H1 (cell line): ENCODE data around the gene ADAMTS17. TPM values are rescaled to one million over a fixed set of nuclear protein-coding genes. Genes with fewer than 3 reads are reported as not detected.

ENCODE experiments used
- CTCF ChIA-PET: fragments of 300-600 bp; sonication (Branson Sonifier 250); formaldehyde crosslinking; loops from one replicate; lab custom pipeline; 2021; ENCODE audit not compliant: partially characterized antibody; lab: Charles Lee
- POLR2A ChIA-PET: fragments of 300-600 bp; sonication (Branson Sonifier 250); formaldehyde crosslinking; loops from one replicate; lab custom pipeline; 2021; ENCODE audit warnings: inconsistent platforms; ENCODE audit not compliant: partially characterized antibody; lab: Charles Lee
- DNase-seq, 2 experiments: peaks; one replicate each; pipeline versions ENCODE4 v3.0.0 to v3.0.0-alpha.2; 2010 to 2022; ENCODE audit warnings: low spot score in 2 of 2, low read depth in 1 of 2, mixed read lengths in 1 of 2
- FAIRE-seq: peaks from 2 replicates; lab custom pipeline; 2011; peaks lifted over from hg19 to GRCh38; lab: Jason Lieb, UNC
- H2AFZ ChIP-seq: 2 replicates; pipeline ENCODE4 v1.8.1; 2012; ENCODE audit warnings: low read length, inconsistent platforms
- H2AK5ac ChIP-seq: 2 replicates; pipeline ENCODE4 v1.6.1; 2013; ENCODE audit warnings: low read depth, low read length
- H2BK120ac ChIP-seq: replicated peaks from 2 replicates; pipeline ENCODE3; 2013; ENCODE audit warnings: low read depth, low read length, inconsistent platforms
- H2BK12ac ChIP-seq: 2 replicates; pipeline ENCODE4 v1.6.1; 2013; ENCODE audit warnings: low read depth, low read length
- H2BK15ac ChIP-seq: 2 replicates; pipeline ENCODE4 v1.6.1; 2013; ENCODE audit warnings: low read length
- H2BK20ac ChIP-seq: 2 replicates; pipeline ENCODE4 v1.6.1; 2013; ENCODE audit warnings: low read length
- H2BK5ac ChIP-seq: 2 replicates; pipeline ENCODE4 v1.6.1; 2013; ENCODE audit warnings: low read depth, low read length
- H3K14ac ChIP-seq: 2 replicates; pipeline ENCODE4 v1.6.1; 2013; ENCODE audit warnings: inconsistent platforms; ENCODE audit not compliant: insufficient read length
- H3K18ac ChIP-seq: 2 replicates; pipeline ENCODE4 v1.6.1; 2013; ENCODE audit warnings: low read length; ENCODE audit errors: extremely low read depth
- H3K23ac ChIP-seq: 2 replicates; pipeline ENCODE4 v1.6.1; 2013; ENCODE audit warnings: inconsistent platforms; ENCODE audit not compliant: insufficient read length
- H3K23me2 ChIP-seq: 2 replicates; pipeline ENCODE4 v1.6.1; 2013; ENCODE audit warnings: low read depth, low read length
- H3K27ac ChIP-seq: 2 replicates; pipeline ENCODE4 v1.6.1; 2011; ENCODE audit warnings: low read depth, low read length, inconsistent platforms
- H3K27me3 ChIP-seq, 4 experiments: replicated peaks in 1 of 4; 1 replicate in 1 of 4; 2 replicates in 3 of 4; pipeline versions ENCODE4 v1.6.1 to v1.8.1; 2011 to 2013; ENCODE audit warnings: low read length in 3 of 4, mild to moderate bottlenecking in 3 of 4, inconsistent platforms in 2 of 4, mixed read lengths in 2 of 4, moderate library complexity in 1 of 4; ENCODE audit not compliant: control insufficient read depth in 3 of 4, insufficient read depth in 3 of 4; ENCODE audit errors: extremely low read depth in 1 of 4
- H3K36me3 ChIP-seq, 4 experiments: 2 replicates each; pipeline versions ENCODE4 v1.6.1 to v1.8.1; 2011 to 2013; ENCODE audit warnings: mild to moderate bottlenecking in 4 of 4, low read length in 3 of 4, moderate library complexity in 2 of 4, control low read depth in 1 of 4, inconsistent platforms in 1 of 4; ENCODE audit not compliant: insufficient read depth in 4 of 4, control insufficient read depth in 2 of 4
- H3K4ac ChIP-seq: replicated peaks from 2 replicates; pipeline ENCODE3; 2013; ENCODE audit warnings: low read length, low read depth, mixed read lengths, inconsistent platforms; ENCODE audit not compliant: insufficient read length
- H3K4me1 ChIP-seq, 4 experiments: replicated peaks in 1 of 4; 1 replicate in 1 of 4; 2 replicates in 3 of 4; pipeline versions ENCODE4 v1.6.1 to v1.8.1; 2011 to 2013; ENCODE audit warnings: low read length in 3 of 4, inconsistent platforms in 2 of 4, mixed read lengths in 1 of 4; ENCODE audit not compliant: insufficient read depth in 4 of 4, control insufficient read depth in 3 of 4
- H3K4me2 ChIP-seq, 2 experiments: 2 replicates each; pipeline versions ENCODE4 v1.6.1 to v1.8.1; 2011 to 2013; ENCODE audit warnings: low read depth in 2 of 2, low read length in 2 of 2, control low read depth in 1 of 2, inconsistent platforms in 1 of 2, mild to moderate bottlenecking in 1 of 2; ENCODE audit not compliant: insufficient read depth in 1 of 2
- H3K4me3 ChIP-seq, 4 experiments: fragments of 200-600, 300-600 bp in 1 of 4; sonication (generic), shearing (Covaris generic), sonication (Bioruptor Twin) in 1 of 4; 2 replicates each; pipeline versions ENCODE4 v1.5.1 to v1.8.1; 2011 to 2016; ENCODE audit warnings: low read length in 4 of 4, low read depth in 3 of 4, control low read depth in 2 of 4, inconsistent platforms in 2 of 4, mild to moderate bottlenecking in 2 of 4, mixed read lengths in 1 of 4, moderate library complexity in 1 of 4; ENCODE audit not compliant: insufficient read depth in 2 of 4; ENCODE audit errors: extremely low read depth in 1 of 4
- H3K56ac ChIP-seq: replicated peaks from 2 replicates; pipeline ENCODE3; 2013; ENCODE audit warnings: low read depth, mild to moderate bottlenecking, mixed read lengths, low read length, inconsistent platforms; ENCODE audit not compliant: insufficient read length
- H3K79me1 ChIP-seq: 2 replicates; pipeline ENCODE4 v1.6.1; 2013; ENCODE audit warnings: low read depth, low read length, control low read depth
- H3K79me2 ChIP-seq, 2 experiments: 2 replicates each; pipeline versions ENCODE4 v1.6.1 to v1.8.1; 2012 to 2013; ENCODE audit warnings: low read length in 2 of 2, mild to moderate bottlenecking in 2 of 2, inconsistent platforms in 1 of 2; ENCODE audit not compliant: insufficient read depth in 2 of 2, control insufficient read depth in 1 of 2
- H3K9ac ChIP-seq, 4 experiments: replicated peaks in 1 of 4; 1 replicate in 1 of 4; 2 replicates in 3 of 4; pipeline versions ENCODE4 v1.6.1 to v1.8.1; 2011 to 2013; ENCODE audit warnings: low read depth in 3 of 4, low read length in 3 of 4, control low read depth in 2 of 4, mild to moderate bottlenecking in 2 of 4, moderate library complexity in 2 of 4, inconsistent platforms in 1 of 4; ENCODE audit errors: extremely low read depth in 1 of 4
- H3K9me3 ChIP-seq, 2 experiments: 2 replicates each; pipeline versions ENCODE4 v1.6.1 to v1.8.1; 2012 to 2013; ENCODE audit warnings: mild to moderate bottlenecking in 2 of 2, moderate library complexity in 2 of 2, control low read depth in 1 of 2, inconsistent platforms in 1 of 2, low read depth in 1 of 2, low read length in 1 of 2, mixed read lengths in 1 of 2; ENCODE audit not compliant: insufficient read depth in 2 of 2
- H4K20me1 ChIP-seq, 2 experiments: replicated peaks in 1 of 2; 2 replicates each; pipeline versions ENCODE3 to v1.8.1; 2011 to 2013; ENCODE audit warnings: inconsistent platforms in 2 of 2, low read length in 2 of 2, mild to moderate bottlenecking in 1 of 2; ENCODE audit not compliant: insufficient read depth in 2 of 2, control insufficient read depth in 1 of 2
- H4K5ac ChIP-seq: 2 replicates; pipeline ENCODE4 v1.6.1; 2013; ENCODE audit warnings: low read length, low read depth, mixed read lengths, inconsistent platforms; ENCODE audit not compliant: insufficient read length
- H4K8ac ChIP-seq: 2 replicates; pipeline ENCODE4 v1.8.0; 2013; ENCODE audit warnings: mild to moderate bottlenecking, moderate library complexity, low read length, inconsistent platforms; ENCODE audit not compliant: insufficient read depth; ENCODE audit errors: extremely low read depth
- H4K91ac ChIP-seq: replicated peaks from 2 replicates; pipeline ENCODE3; 2013; ENCODE audit warnings: low read length, mixed read lengths, inconsistent platforms; ENCODE audit not compliant: insufficient read length
- BACH1 ChIP-seq: IDR thresholded peaks from 2 replicates; pipeline ENCODE4 v1.6.1; 2012; ENCODE audit warnings: low read length, improper control_type of control experiment
- CTCF ChIP-seq, 3 experiments: IDR thresholded peaks; 1 replicate in 2 of 3; 2 replicates in 1 of 3; pipeline versions ENCODE4 v1.5.1 to v1.6.1; 2011; ENCODE audit warnings: low read length in 3 of 3, mild to moderate bottlenecking in 3 of 3, inconsistent platforms in 2 of 3, low read depth in 1 of 3, moderate library complexity in 1 of 3; ENCODE audit not compliant: insufficient read depth in 1 of 3; ENCODE audit errors: control extremely low read depth in 1 of 3
- EP300 ChIP-seq, 2 experiments: IDR thresholded peaks; 1 replicate in 1 of 2; 2 replicates in 1 of 2; pipeline ENCODE4 v1.6.1; 2011 to 2012; ENCODE audit warnings: low read depth in 2 of 2, low read length in 2 of 2, mild to moderate bottlenecking in 2 of 2, borderline replicate concordance in 1 of 2, inconsistent platforms in 1 of 2, moderate library complexity in 1 of 2
- KDM1A ChIP-seq: fragments of 200-600, 300-600 bp; sonication (generic); IDR thresholded peaks from 2 replicates; pipeline ENCODE4 v1.7.1; 2016; ENCODE audit warnings: mild to moderate bottlenecking, low read length, borderline replicate concordance
- NANOG ChIP-seq: IDR thresholded peaks from 2 replicates; pipeline ENCODE4 v1.6.1; 2011; ENCODE audit warnings: low read length, low read depth, mild to moderate bottlenecking, inconsistent platforms; ENCODE audit not compliant: insufficient read depth, poor library complexity, severe bottlenecking
- RFX5 ChIP-seq: IDR thresholded peaks from 2 replicates; pipeline ENCODE4 v1.6.1; 2011; ENCODE audit warnings: low read depth, low read length, improper control_type of control experiment, borderline replicate concordance
- RNF2 ChIP-seq: fragments of 200-900, 300-1000 bp; sonication (generic); IDR thresholded peaks from 2 replicates; pipeline ENCODE4 v1.7.1; 2016; ENCODE audit warnings: borderline replicate concordance, low read depth, mild to moderate bottlenecking, antibody characterized with exemption, low read length; ENCODE audit not compliant: poor library complexity, severe bottlenecking; ENCODE audit errors: missing control alignments
- SIX5 ChIP-seq: IDR thresholded peaks from 2 replicates; pipeline ENCODE4 v1.6.1; 2011; ENCODE audit warnings: mild to moderate bottlenecking, low read depth, low read length
- SP4 ChIP-seq: IDR thresholded peaks from 2 replicates; pipeline ENCODE4 v1.6.1; 2012; ENCODE audit warnings: low read length, inconsistent platforms
- SRF ChIP-seq: IDR thresholded peaks from 2 replicates; pipeline ENCODE4 v1.6.1; 2011; ENCODE audit warnings: mild to moderate bottlenecking, low read depth, low read length, moderate library complexity
- SUZ12 ChIP-seq: fragments of 200-600 bp; sonication (generic); IDR thresholded peaks from 2 replicates; pipeline ENCODE4 v1.6.1; 2012; ENCODE audit warnings: mild to moderate bottlenecking, inconsistent platforms, low read length, moderate library complexity, mixed read lengths
- WGBS, 2 experiments: shearing (Covaris generic) in 1 of 2; methylation state at CpG; one replicate each; pipeline versions ENCODE4 v1.1.6 to v1.1.7; 2013 to 2015; ENCODE audit warnings: low lambda C conversion rate in 2 of 2, mixed read lengths in 2 of 2, inconsistent platforms in 1 of 2, low coverage in 1 of 2, missing lambda C conversion rate in 1 of 2; ENCODE audit not compliant: insufficient replicate concordance in 2 of 2, insufficient coverage in 1 of 2, insufficient read length in 1 of 2; ENCODE audit errors: extremely low coverage in 1 of 2, missing lambda C conversion rate in 1 of 2; 5-methylcytosine and 5-hydroxymethylcytosine counted together
- polyA plus RNA-seq, 7 experiments: library from polyadenylated mRNA; depleted of rRNA in 3 of 7; stranded (reverse) in 5 of 7; unstranded in 2 of 7; fragments of >200 nt in 5 of 7; fragments of 200-250 nt in 2 of 7; gene quantifications; 1 replicate in 5 of 7; 2 replicates in 1 of 7; 4 replicates in 1 of 7; pipeline versions ENCODE4 v1.2.1 to v1.2.3, GENCODE V29; 2011 to 2013; ENCODE audit warnings: missing spikeins in 2 of 7, mixed read lengths in 2 of 7
- total RNA-seq: library from RNA; stranded (reverse); fragmentation: NEBNext Ultra II Directional; extraction: Animal tissue kit (Norgen Biotek cat#: 25700); gene quantifications from 2 replicates; pipeline ENCODE4 v1.2.1, GENCODE V29; 2021

The ADAMTS17 gene
- total and polyA plus RNA-seq, 2 of the 8 experiments (the other 6 are each of a cell fraction or from before 2014, with no cell fraction given): 0.51 to 1.7 TPM

GRCh38 chr15:100107151-100107550 lies 234.6 kb downstream of the ADAMTS17 start:
- FAIRE-seq: no peak
- Histone ChIP-seq H3K18ac (no peak overlapping the region), H3K36me3 (no peaks in the 10 kb centered on the region), H2BK15ac (no peak overlapping the region), H3K79me1 (no peaks in the 10 kb centered on the region), H3K4ac (no peak overlapping the region), H2BK5ac (no peak overlapping the region), H2AFZ (no peak overlapping the region), H4K91ac (no peak overlapping the region), H3K56ac (no peak overlapping the region), H3K14ac (no peak overlapping the region), H4K20me1 (no peaks in the 10 kb centered on the region), H3K9me3 (no peaks in the 10 kb centered on the region; a peak in 1 of 4 replicates), H2BK120ac (no peak overlapping the region), H3K9ac (no peak overlapping the region), H3K27ac (no peak overlapping the region), H3K4me2 (no peak overlapping the region), H2BK20ac (no peak overlapping the region), H3K4me1 (no peaks in the 10 kb centered on the region), H2AK5ac (no peak overlapping the region), H3K23ac (no peak overlapping the region), H4K8ac (no peak overlapping the region), H3K4me3 (no peak overlapping the region), H3K27me3 (no peaks in the 10 kb centered on the region), H4K5ac (no peak overlapping the region), H2BK12ac (no peak overlapping the region), H3K79me2 (no peaks in the 10 kb centered on the region), H3K23me2 (no peaks in the 10 kb centered on the region)
- TF ChIP-seq SUZ12 (no peak), BACH1 (no peak), CTCF (IDR thresholded peaks at IDR 0.05; ENCODE audit: control extremely low read depth in 1 of 3, insufficient read depth in 1 of 3, low read depth in 1 of 3, low read length in 3 of 3) (no peak), SIX5 (no peak), SRF (no peak), SP4 (no peak), RNF2 (no peak), NANOG (no peak), RFX5 (no peak), KDM1A (no peak), EP300 (IDR thresholded peaks at IDR 0.05; ENCODE audit: borderline replicate concordance in 1 of 2, low read depth in 2 of 2, low read length in 2 of 2) (no peak)
- 92% methylated on average over 8 of the region's 8 CpGs; no CpG with 5 or more reads in 1 of the 2 experiments for WGBS, 2 experiments
- ChIA-PET CTCF (interaction anchor here (0.8 to 2.7 kb wide), 3 partner anchors 8 to 25 kb away, joined by 3 to 10 read pairs (median 4); no protein-coding TSS in a partner anchor), POLR2A (no interaction called here)
- DNase-seq: no peak
